ENCODE measurements around the gene PLXNB2.

Gene PLXNB2

DNA sequence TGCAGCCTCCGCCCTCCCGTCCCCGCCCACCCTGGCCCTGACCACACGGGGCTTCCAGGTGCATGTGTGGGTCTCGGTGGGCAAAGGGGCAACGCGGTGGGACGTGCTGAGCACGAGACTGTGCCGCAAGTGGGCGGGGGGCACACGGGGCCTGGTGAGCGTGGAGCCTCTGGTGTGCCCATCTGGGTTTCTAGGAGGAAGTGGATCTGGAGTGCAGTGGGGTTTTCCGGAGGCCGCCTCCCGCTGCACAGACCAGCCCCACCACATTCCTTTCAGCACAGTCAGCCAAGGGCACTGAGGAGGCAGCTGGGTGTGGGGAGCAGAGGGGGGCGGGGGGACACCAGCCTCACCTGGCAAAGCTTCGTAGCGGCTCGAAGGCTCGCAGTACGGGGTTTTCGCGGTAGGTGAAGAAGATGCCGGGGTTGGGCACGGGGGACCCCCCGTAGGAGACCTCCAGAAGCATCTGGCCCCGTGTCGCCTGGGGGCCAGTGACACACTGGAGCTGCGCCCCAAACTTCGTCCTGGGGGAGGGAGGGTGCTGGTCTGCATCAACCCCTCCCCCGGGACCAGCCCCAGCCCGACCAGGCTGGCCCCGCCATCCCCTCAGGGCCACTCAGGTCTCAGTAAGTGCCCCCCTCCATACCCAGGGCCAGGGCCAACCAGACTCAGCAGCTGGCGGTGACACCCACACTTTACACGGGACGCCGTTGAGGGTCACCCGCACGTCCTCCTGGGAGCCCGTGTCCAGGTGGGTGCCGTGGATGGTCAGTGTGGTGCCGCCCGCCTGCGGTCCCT lies 24.9 kb downstream of the PLXNB2 start (continued):
- peak; percentile 41; the same call in 1 of the 2 replicates for TF ChIP-seq KLF1 (tag by site-specific recombination; IDR thresholded peaks at IDR 0.05)

DNA sequence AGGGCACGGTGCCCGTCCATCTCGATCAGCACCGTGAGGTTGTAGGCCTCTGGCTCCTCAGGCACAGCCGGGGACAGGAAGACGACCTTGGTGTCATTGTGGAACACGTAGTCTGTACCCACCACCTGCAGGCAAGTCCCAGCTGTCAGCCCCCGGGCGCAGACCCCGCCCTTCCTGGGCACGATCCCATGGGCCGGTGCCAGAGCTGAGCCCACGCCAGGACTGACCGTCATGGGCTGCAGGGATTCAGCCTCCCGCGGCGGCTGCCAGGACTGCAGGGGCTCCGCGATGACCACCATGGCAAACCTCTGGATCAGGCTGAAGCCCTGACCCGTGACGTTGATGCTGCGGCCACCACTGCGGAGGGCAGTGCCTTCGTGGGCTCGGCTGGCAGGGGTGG lies 25.5 kb downstream of the PLXNB2 start:
- no peaks in the 10 kb centered on the region for H3K9me3 ChIP-seq (ENCODE audit: control insufficient read depth, insufficient read depth, low read depth, low read length)
- H3K4me3 ChIP-seq (ENCODE audit: low read depth, low read length), result no peak overlapping the region
- TF ChIP-seq REPIN1 (tag by site-specific recombination; IDR thresholded peaks at IDR 0.05; ENCODE audit: low read depth), result no peak
- TF ChIP-seq, protein P1, sequence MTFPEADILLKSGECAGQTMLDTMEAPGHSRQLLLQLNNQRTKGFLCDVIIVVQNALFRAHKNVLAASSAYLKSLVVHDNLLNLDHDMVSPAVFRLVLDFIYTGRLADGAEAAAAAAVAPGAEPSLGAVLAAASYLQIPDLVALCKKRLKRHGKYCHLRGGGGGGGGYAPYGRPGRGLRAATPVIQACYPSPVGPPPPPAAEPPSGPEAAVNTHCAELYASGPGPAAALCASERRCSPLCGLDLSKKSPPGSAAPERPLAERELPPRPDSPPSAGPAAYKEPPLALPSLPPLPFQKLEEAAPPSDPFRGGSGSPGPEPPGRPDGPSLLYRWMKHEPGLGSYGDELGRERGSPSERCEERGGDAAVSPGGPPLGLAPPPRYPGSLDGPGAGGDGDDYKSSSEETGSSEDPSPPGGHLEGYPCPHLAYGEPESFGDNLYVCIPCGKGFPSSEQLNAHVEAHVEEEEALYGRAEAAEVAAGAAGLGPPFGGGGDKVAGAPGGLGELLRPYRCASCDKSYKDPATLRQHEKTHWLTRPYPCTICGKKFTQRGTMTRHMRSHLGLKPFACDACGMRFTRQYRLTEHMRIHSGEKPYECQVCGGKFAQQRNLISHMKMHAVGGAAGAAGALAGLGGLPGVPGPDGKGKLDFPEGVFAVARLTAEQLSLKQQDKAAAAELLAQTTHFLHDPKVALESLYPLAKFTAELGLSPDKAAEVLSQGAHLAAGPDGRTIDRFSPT (tag by site-specific recombination; IDR thresholded peaks at IDR 0.05), result peak; percentile 54; the same call in 1 of the 2 replicates
- TF ChIP-seq ZNF600 (tag by site-specific recombination; IDR thresholded peaks at IDR 0.05), result no peak
- no peaks in the 10 kb centered on the region for H3K4me1 ChIP-seq (ENCODE audit: control insufficient read depth, insufficient read depth, low read length)
- ChIA-PET CTCF (interaction anchor here (0.7 kb wide), 1 partner anchor 368 kb away, joined by 3 read pairs; no protein-coding TSS in a partner anchor), POLR2A (interaction anchor here (1.4 kb wide), 1 partner anchor 13 kb away, joined by 3 read pairs; no protein-coding TSS in a partner anchor)
- peaks cover 0 to 94% of the 10 kb centered on the region in 2 experiments; a peak in 2 of 3 replicates for H3K36me3 ChIP-seq (ENCODE audit: control insufficient read depth in 2 of 2, insufficient read depth in 1 of 2, low read length in 2 of 2)
- no peak overlapping the region for H3K27ac ChIP-seq (ENCODE audit: extremely low read depth, low read depth, low read length)

DNA sequence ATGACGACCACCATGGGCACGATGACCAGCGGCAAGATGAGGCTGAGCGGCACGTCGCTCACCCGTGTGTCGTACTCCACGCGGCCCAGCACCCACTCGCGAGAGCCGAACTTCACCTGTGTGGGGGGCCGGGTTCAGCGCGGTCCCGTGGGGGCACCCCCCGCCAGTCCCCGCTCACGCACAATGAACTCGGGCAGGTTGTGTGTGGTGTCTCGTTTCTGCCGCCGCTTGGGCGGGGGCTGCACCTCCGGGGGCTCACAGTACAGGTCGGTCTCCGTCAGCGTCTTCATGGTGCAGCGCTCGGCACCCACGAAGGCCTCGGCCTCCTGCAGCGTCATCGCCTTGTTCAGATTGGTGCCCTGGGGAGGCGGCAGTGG lies 26.1 kb downstream of the PLXNB2 start:
- Histone ChIP-seq H3K27ac (ENCODE audit: extremely low read depth, low read depth, low read length) (no peak overlapping the region), H3K36me3 (ENCODE audit: control insufficient read depth in 2 of 2, insufficient read depth in 1 of 2, low read length in 2 of 2) (peaks cover 0 to 94% of the 10 kb centered on the region in 2 experiments; a peak in 2 of 3 replicates), H3K4me1 (ENCODE audit: control insufficient read depth, insufficient read depth, low read length) (no peaks in the 10 kb centered on the region), H3K4me3 (ENCODE audit: low read depth, low read length) (no peak overlapping the region), H3K9me3 (ENCODE audit: control insufficient read depth, insufficient read depth, low read depth, low read length) (no peaks in the 10 kb centered on the region)
- ChIA-PET POLR2A (interaction anchor here (1.4 kb wide), 1 partner anchor 12 kb away, joined by 3 read pairs; no protein-coding TSS in a partner anchor), CTCF (interaction anchor here (0.7 kb wide), 1 partner anchor 368 kb away, joined by 3 read pairs; no protein-coding TSS in a partner anchor)
- TF ChIP-seq ZNF175 (tag by site-specific recombination; IDR thresholded peaks at IDR 0.05) (no peak), ZNF560 (tag by site-specific recombination; IDR thresholded peaks at IDR 0.05; ENCODE audit: borderline replicate concordance) (no peak), ZNF214 (tag by site-specific recombination; IDR thresholded peaks at IDR 0.05; ENCODE audit: borderline replicate concordance) (no peak), KLF9 (tag by site-specific recombination; IDR thresholded peaks at IDR 0.05; ENCODE audit: low read depth) (no peak), ZNF596 (tag by site-specific recombination; IDR thresholded peaks at IDR 0.05) (no peak), ZBTB8A (tag by site-specific recombination; IDR thresholded peaks at IDR 0.05) (no peak), ZSCAN23 (tag by site-specific recombination; IDR thresholded peaks at IDR 0.05) (no peak), MYNN (tag by site-specific recombination; IDR thresholded peaks at IDR 0.05; ENCODE audit: borderline replicate concordance) (no peak), PRDM1 (tag by site-specific recombination; IDR thresholded peaks at IDR 0.05) (no peak), ZBTB7A (tag by site-specific recombination; IDR thresholded peaks at IDR 0.05; ENCODE audit: low read depth) (no peak), ZNF350 (tag by site-specific recombination; IDR thresholded peaks at IDR 0.05) (no peak), SP3 (tag by site-specific recombination; IDR thresholded peaks at IDR 0.05) (no peak), ZSCAN30 (tag by site-specific recombination; IDR thresholded peaks at IDR 0.05) (no peak), ZFP3 (tag by site-specific recombination; IDR thresholded peaks at IDR 0.05; ENCODE audit: low read depth) (no peak)
- TF ChIP-seq, protein P2, sequence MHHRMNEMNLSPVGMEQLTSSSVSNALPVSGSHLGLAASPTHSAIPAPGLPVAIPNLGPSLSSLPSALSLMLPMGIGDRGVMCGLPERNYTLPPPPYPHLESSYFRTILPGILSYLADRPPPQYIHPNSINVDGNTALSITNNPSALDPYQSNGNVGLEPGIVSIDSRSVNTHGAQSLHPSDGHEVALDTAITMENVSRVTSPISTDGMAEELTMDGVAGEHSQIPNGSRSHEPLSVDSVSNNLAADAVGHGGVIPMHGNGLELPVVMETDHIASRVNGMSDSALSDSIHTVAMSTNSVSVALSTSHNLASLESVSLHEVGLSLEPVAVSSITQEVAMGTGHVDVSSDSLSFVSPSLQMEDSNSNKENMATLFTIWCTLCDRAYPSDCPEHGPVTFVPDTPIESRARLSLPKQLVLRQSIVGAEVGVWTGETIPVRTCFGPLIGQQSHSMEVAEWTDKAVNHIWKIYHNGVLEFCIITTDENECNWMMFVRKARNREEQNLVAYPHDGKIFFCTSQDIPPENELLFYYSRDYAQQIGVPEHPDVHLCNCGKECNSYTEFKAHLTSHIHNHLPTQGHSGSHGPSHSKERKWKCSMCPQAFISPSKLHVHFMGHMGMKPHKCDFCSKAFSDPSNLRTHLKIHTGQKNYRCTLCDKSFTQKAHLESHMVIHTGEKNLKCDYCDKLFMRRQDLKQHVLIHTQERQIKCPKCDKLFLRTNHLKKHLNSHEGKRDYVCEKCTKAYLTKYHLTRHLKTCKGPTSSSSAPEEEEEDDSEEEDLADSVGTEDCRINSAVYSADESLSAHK (tag by site-specific recombination; IDR thresholded peaks at IDR 0.05), result no peak

Data from HEK293 (cell line).